Hematopoietic multipotent progenitor cell treated with erythropoietin and hydrocortisone succinate and interleukin-3 and kit ligand, for 15 days (in vitro differentiated cells): ENCODE results near the gene RRAGC.

Experiments
- DNase-seq: peaks from one replicate; pipeline ENCODE4 v3.0.0-alpha.2; 2015; ENCODE audit warnings: low spot score

The RRAGC gene

GRCh38 chr1:38859561-38860453, at the start of gene RRAGC:
RRAGC (minus strand) TSS chr1:38859772; CDS start chr1:38859646, 126 bp downstream.
- peak; percentile 98 for DNase-seq

GRCh38 chr1:38908821-38909220, 49.2 kb upstream of the RRAGC start:
- DNase-seq: no peak

- DNase-seq: no peak
Measured at GRCh38 chr1:38905985-38906384, 46.4 kb upstream of the RRAGC start.

- no peak for DNase-seq
Measured at GRCh38 chr1:38899560-38899959, 40.0 kb upstream of the RRAGC start.

GRCh38 chr1:38898653-38899230, 39.2 kb upstream of the RRAGC start:
- no peak for DNase-seq

GRCh38 chr1:38896169-38896568, 36.6 kb upstream of the RRAGC start:
- no peak for DNase-seq

- no peak for DNase-seq
Measured at GRCh38 chr1:38892976-38893375, 33.4 kb upstream of the RRAGC start.

GRCh38 chr1:38891753-38892152, 32.2 kb upstream of the RRAGC start:
- no peak for DNase-seq

- DNase-seq: no peak
Measured at GRCh38 chr1:38889589-38889988, 30.0 kb upstream of the RRAGC start.

- no peak for DNase-seq
Measured at GRCh38 chr1:38888423-38889333, 29.1 kb upstream of the RRAGC start.

- DNase-seq: no peak
Measured at GRCh38 chr1:38885092-38885491, 25.5 kb upstream of the RRAGC start.

- no peak for DNase-seq
Measured at GRCh38 chr1:38881487-38881886, 21.9 kb upstream of the RRAGC start, which contains the start of gene GJA9. GJA9 (minus strand) TSS chr1:38881587; CDS start chr1:38876098, 5,489 bp downstream.

GRCh38 chr1:38875811-38876210, 16.2 kb upstream of the RRAGC start:
- no peak for DNase-seq

- DNase-seq: peak; percentile 96
Measured at GRCh38 chr1:38873027-38873969, 13.7 kb upstream of the RRAGC start, which contains the start of gene MYCBP. MYCBP (minus strand) TSS chr1:38873348; CDS start chr1:38873305, 43 bp downstream.

- DNase-seq: peak; percentile 33
Measured at GRCh38 chr1:38872401-38873026, 12.9 kb upstream of the RRAGC start.

- DNase-seq: no peak
Measured at GRCh38 chr1:38870996-38871395, 11.4 kb upstream of the RRAGC start.

GRCh38 chr1:38867208-38867607, 7.6 kb upstream of the RRAGC start:
- DNase-seq: no peak

GRCh38 chr1:38865112-38865715, 5.6 kb upstream of the RRAGC start:
- no peak for DNase-seq

- peak; percentile 34 for DNase-seq
Measured at GRCh38 chr1:38860454-38860795, 853 bp upstream of the RRAGC start.
